Colonic mucosa (tissue), 4 donors: ENCODE results near the gene MUC20. TPM values are rescaled to one million over a fixed set of nuclear protein-coding genes. Genes with fewer than 3 reads are reported as not detected.
"Not testable (repeated sequence)": the region's sequence is repeated elsewhere in the genome, so short reads cannot be mapped to it uniquely, and the experiment has no call there.

ENCODE experiments used
- DNase-seq: peaks from one replicate; pipeline ENCODE4 v3.0.0-alpha.2; 2020
- H3K27ac ChIP-seq: fragments of 200-600 bp; one replicate; pipeline ENCODE4 v1.8.0; 2021
- H3K27me3 ChIP-seq: fragments of 200-600 bp; one replicate; pipeline ENCODE4 v1.8.0; 2021
- H3K36me3 ChIP-seq: fragments of 200-600 bp; one replicate; pipeline ENCODE4 v1.8.0; 2021
- H3K4me1 ChIP-seq: fragments of 200-600 bp; one replicate; pipeline ENCODE4 v1.8.0; 2021; ENCODE audit warnings: mild to moderate bottlenecking
- H3K4me3 ChIP-seq: fragments of 200-600 bp; one replicate; pipeline ENCODE4 v1.8.0; 2021
- H3K9ac ChIP-seq, 2 donors: one replicate each; pipeline ENCODE4 v1.7.0; 2013; ENCODE audit warnings: control low read depth in 2 of 2, low read depth in 2 of 2, low read length in 2 of 2
- H3K9me3 ChIP-seq: fragments of 200-600 bp; one replicate; pipeline ENCODE4 v1.8.0; 2021
- CTCF ChIP-seq: fragments of 200-600 bp; IDR thresholded peaks from one replicate; pipeline ENCODE4 v1.8.0; 2022; ENCODE audit warnings: antibody characterized with exemption, mild to moderate bottlenecking
- intact Hi-C: fragments of 100-400 bp; cut with DNase I; formaldehyde crosslinking; loops from one replicate; pipeline ENCODE4 v1.14.1; 2022
- microRNA-seq: library from miRNA; unstranded; fragments of <30 nt; microRNA quantifications from one replicate; pipeline ENCODE4, GENCODE V29; 2019
- total RNA-seq, 2 donors: library from RNA; stranded (reverse); fragmentation: NEBNext Ultra II Directional in 1 of 2; extraction: Animal tissue kit (Norgen Biotek cat#: 25700) in 1 of 2; gene quantifications; one replicate each; pipeline ENCODE4 v1.2.1, GENCODE V29; 2021
- donor health status: healthy.
- donor health status: DM: no; HTN: no; CAD: no.
- donor health status: DM: no; HTN: no; CAD: no.

The MUC20 gene
- total RNA-seq, 2 donors from 2014 or later = 58.1 to 170 TPM

GRCh38 chr3:195777975-195778374 is 57.2 kb downstream of the MUC20 start:
- intact Hi-C loops = no loop called here
- H3K4me3 ChIP-seq = no peak overlapping the region
- H3K27me3 ChIP-seq = no peaks in the 10 kb centered on the region
- no peak for TF ChIP-seq CTCF
- H3K9me3 ChIP-seq = no peaks in the 10 kb centered on the region
- H3K27ac ChIP-seq = no peak overlapping the region
- H3K36me3 ChIP-seq = peaks cover 8% of the 10 kb centered on the region
- H3K4me1 ChIP-seq = no peaks in the 10 kb centered on the region
- DNase-seq = no peak
- H3K9ac ChIP-seq = no peak overlapping the region

DNA sequence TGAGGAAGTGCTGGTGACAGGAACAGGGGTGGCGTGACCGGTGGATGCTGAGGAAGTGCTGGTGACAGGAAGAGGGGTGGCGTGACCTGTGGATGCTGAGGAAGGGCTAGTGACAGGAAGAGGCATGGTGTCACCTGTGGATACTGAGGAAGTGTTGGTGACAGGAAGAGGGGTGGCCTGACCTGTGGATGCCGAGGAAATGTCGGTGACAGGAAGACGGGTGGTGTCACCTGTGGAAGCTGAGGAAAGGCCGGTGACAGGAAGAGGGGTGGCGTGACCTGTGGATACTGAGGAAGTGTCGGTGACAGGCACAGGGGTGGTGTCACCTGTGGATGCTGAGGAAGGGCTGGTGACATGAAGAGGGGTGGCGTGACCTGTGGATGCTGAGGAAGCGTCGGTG is 60.5 kb downstream of the MUC20 start:
- intact Hi-C loops, DNase-seq, H3K36me3 ChIP-seq, H3K9me3 ChIP-seq, H3K4me3 ChIP-seq, H3K9ac ChIP-seq, H3K27me3 ChIP-seq, H3K4me1 ChIP-seq, H3K27ac ChIP-seq: not testable (repeated sequence)

Small RNA genes within 50 kb of the gene (microRNA-seq; reads per million reads assigned to microRNA genes)
- not detected for gene MIR570

Other genes with a start within 250 kb of the MUC20 start
- 10 to 100 TPM; 37.4 to 55.8 TPM for gene PPP1R2, start 177.7 kb upstream of the MUC20 start, total RNA-seq
- gene APOD, start 137.0 kb upstream of the MUC20 start, total RNA-seq = 10 to 100 TPM in 1 of 2 donors, 1 to 10 TPM in 1; 7.2 to 13.1 TPM
- 100 to 1,000 TPM; 150 to 203 TPM for gene MUC4, start 91.0 kb downstream of the MUC20 start, total RNA-seq
- 10 to 100 TPM; 23.8 to 28.5 TPM for gene TNK2, start 187.6 kb downstream of the MUC20 start, total RNA-seq